Activated T-cell treated with anti-CD3 and anti-CD28 coated beads, Interleukin-2, amount 50 U/mL, for 4 hours (primary cell): Measurements from ENCODE around the gene POMZP3. TPM values are rescaled to one million over a fixed set of nuclear protein-coding genes. Genes with fewer than 3 reads are reported as not detected.
"Not testable (repeated sequence)": the region's sequence is repeated elsewhere in the genome, so short reads cannot be mapped to it uniquely, and the experiment has no call there.

Experiments
- ATAC-seq, 2 donors: fragments of 200-7000 bp; cut with Tn5 transposase; one replicate each; pipeline ENCODE4 v1.10.0; 2021
- DNase-seq: peaks from one replicate; pipeline ENCODE4 v3.0.0-alpha.2; 2020
- H3K27me3 Mint-ChIP-seq: one replicate; pipeline ENCODE4 v1.8.0; 2021; ENCODE audit warnings: low read depth, mixed read lengths
- H3K36me3 Mint-ChIP-seq: one replicate; pipeline ENCODE4 v1.8.0; 2022; ENCODE audit warnings: mixed read lengths; ENCODE audit not compliant: insufficient read depth
- H3K4me1 Mint-ChIP-seq: one replicate; pipeline ENCODE4 v1.8.0; 2021; ENCODE audit warnings: low read depth, mixed read lengths
- H3K4me3 Mint-ChIP-seq: one replicate; pipeline ENCODE4 v1.8.0; 2021; ENCODE audit warnings: mild to moderate bottlenecking, moderate library complexity, mixed read lengths
- H3K9me3 Mint-ChIP-seq: one replicate; pipeline ENCODE4 v1.8.0; 2021; ENCODE audit warnings: mixed read lengths
- total RNA-seq, 3 donors: library from RNA; stranded (reverse); gene quantifications; one replicate each; pipeline ENCODE4 v1.2.1, GENCODE V29; 2021

The POMZP3 gene
- total RNA-seq: 10 to 100 TPM; 10.9 to 45.2 (median 27.2) TPM

DNA sequence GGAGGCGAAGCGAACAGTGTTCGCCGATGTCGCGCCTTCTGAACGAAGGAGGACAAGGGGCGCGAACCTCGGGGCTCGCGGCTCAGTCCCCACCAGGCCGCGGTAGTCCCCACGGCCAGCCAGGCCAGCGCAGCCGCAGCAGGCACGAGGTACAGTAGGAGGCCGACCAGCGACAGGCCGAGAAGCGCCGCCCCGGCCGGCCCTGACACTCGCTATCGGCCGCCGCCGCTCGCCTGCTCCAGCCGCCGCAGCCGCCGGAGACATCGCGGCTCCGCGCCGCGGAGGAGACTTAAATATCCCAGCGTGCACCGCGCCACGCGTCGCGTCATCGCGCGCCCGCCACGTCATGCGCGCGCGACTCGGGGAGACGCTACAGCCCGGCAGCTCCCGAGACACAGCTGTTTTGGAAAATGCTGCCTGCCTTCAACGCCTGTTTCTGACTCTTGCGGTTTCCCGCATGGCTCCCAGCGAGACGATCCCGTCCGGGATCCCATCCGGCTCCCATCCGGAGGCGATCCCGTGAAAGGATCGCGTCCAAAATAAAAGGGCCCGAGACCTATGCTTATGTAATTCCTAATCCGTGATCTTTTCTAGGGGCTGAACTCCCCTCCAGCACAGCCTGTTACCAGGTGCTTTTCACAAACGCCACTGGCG, at the start of gene POMZP3:
Gene POMZP3, minus strand, starts transcription at position 291 of the 654 bp plus-strand sequence. CDS start 1,215 bp downstream, outside the sequence.
- not testable (repeated sequence) for H3K9me3 Mint-ChIP-seq, H3K27me3 Mint-ChIP-seq, H3K4me1 Mint-ChIP-seq
- peak; percentile 17 for DNase-seq
- Mint-ChIP-seq H3K36me3 (peaks cover 11% of the 10 kb centered on the region), H3K4me3 (peak within 1 kb of the TSS; percentile 95)
- ATAC-seq: peak; percentile 90 to 91

DNA sequence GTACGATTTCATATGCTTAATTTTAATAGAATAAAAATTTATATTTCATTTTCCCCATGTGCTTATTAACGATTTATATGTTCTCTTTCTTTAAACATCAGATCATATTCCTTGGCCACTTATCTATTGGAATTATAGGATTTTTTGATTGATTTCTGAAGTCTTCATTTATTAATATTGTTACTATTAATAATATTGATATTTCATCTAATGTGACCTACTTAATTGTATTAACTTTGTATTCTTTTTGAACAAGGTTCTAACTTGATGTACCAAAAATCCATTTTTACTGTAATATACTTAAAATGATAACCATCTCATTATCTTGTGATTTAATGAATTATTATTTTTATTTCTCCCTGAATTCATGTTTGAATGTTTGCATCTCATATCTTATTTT, 48.7 kb upstream of the POMZP3 start:
- DNase-seq, ATAC-seq, H3K4me3 Mint-ChIP-seq, H3K36me3 Mint-ChIP-seq, H3K4me1 Mint-ChIP-seq, H3K9me3 Mint-ChIP-seq: not testable (repeated sequence)
- H3K27me3 Mint-ChIP-seq: peaks cover 29% of the 10 kb centered on the region

GRCh38 chr7:76673346-76673745, 46.3 kb upstream of the POMZP3 start:
- not testable (repeated sequence) for H3K4me3 Mint-ChIP-seq, H3K9me3 Mint-ChIP-seq, H3K4me1 Mint-ChIP-seq, H3K36me3 Mint-ChIP-seq, ATAC-seq, DNase-seq
- H3K27me3 Mint-ChIP-seq: peaks cover 15% of the 10 kb centered on the region

- H3K4me3 Mint-ChIP-seq, ATAC-seq, H3K4me1 Mint-ChIP-seq, H3K9me3 Mint-ChIP-seq, H3K27me3 Mint-ChIP-seq, DNase-seq, H3K36me3 Mint-ChIP-seq: not testable (repeated sequence)
Observed at GRCh38 chr7:76659212-76659611, 32.1 kb upstream of the POMZP3 start.

DNA sequence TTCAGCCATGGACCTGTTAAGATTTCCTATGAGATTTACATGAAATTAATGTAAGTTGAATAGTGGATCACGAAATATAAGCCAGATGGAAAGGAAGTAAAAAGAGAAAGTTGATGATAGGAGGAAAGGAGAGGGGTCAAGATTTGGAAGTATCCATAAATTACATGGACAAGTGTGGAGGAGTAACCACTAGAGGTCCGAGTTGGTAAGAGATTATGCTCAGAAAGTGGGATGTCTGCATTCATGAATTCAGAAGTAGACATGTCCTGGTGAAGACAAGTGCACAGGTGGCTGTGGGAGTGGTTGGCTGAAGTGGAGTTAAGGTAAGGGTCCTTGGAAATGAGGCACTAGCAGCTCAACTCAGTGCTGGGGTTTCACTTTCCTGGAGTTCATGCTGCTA, 29.3 kb upstream of the POMZP3 start:
- not testable (repeated sequence) for H3K4me3 Mint-ChIP-seq, H3K4me1 Mint-ChIP-seq, H3K36me3 Mint-ChIP-seq, H3K27me3 Mint-ChIP-seq, DNase-seq, H3K9me3 Mint-ChIP-seq, ATAC-seq

DNA sequence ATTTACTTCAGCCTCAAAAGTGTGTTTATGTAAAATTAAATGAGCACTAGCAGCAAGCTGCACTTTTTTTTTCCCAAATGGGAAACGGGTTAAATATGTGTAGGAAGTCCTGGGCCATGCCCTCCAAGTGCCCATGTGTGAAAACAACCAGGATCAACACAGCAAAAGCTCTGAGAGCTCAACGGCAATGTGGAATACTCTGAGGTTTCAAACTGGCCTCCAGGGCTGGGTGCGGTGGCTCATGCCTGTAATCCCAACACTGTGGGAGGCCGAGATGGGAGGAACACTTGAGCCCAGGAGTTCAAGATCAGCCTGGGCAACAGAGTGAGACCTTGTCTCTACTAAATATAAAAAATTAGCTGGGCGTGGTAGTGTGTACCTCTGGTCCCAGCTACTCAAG, 15.5 kb upstream of the POMZP3 start:
- DNase-seq, ATAC-seq, H3K9me3 Mint-ChIP-seq, H3K27me3 Mint-ChIP-seq, H3K36me3 Mint-ChIP-seq, H3K4me3 Mint-ChIP-seq, H3K4me1 Mint-ChIP-seq: not testable (repeated sequence)

- not testable (repeated sequence) for H3K36me3 Mint-ChIP-seq, H3K9me3 Mint-ChIP-seq, H3K27me3 Mint-ChIP-seq, DNase-seq, H3K4me3 Mint-ChIP-seq, H3K4me1 Mint-ChIP-seq
- ATAC-seq: peak; percentile 87 to 88
Observed at GRCh38 chr7:76637061-76637691, 10.1 kb upstream of the POMZP3 start.

DNA sequence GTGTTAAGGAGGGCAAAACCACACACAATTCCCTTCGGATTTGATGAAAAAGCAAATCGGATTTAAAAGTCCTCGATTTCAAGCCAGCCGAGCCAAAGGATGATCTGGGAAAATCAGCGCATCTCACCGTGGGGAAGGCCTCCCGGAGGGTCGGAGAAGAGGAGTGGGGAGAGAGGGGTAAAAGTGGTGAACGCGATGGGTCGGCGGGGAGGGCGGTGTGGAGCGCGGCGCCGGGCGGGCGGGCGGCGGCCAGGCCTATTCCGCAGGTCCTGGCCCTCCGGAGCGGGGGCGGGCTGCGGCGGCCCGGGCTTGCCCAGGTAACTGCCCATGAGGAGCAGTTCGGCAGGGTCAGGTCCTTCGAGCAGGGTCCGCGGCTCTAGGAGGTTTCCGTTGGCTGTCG, 498 bp downstream of the POMZP3 start:
- not testable (repeated sequence) for H3K27me3 Mint-ChIP-seq, H3K9me3 Mint-ChIP-seq, DNase-seq, H3K4me1 Mint-ChIP-seq
- H3K4me3 Mint-ChIP-seq: peak overlapping the region; percentile 95
- peak; percentile 56 to 59 for ATAC-seq
- peaks cover 11% of the 10 kb centered on the region for H3K36me3 Mint-ChIP-seq

DNA sequence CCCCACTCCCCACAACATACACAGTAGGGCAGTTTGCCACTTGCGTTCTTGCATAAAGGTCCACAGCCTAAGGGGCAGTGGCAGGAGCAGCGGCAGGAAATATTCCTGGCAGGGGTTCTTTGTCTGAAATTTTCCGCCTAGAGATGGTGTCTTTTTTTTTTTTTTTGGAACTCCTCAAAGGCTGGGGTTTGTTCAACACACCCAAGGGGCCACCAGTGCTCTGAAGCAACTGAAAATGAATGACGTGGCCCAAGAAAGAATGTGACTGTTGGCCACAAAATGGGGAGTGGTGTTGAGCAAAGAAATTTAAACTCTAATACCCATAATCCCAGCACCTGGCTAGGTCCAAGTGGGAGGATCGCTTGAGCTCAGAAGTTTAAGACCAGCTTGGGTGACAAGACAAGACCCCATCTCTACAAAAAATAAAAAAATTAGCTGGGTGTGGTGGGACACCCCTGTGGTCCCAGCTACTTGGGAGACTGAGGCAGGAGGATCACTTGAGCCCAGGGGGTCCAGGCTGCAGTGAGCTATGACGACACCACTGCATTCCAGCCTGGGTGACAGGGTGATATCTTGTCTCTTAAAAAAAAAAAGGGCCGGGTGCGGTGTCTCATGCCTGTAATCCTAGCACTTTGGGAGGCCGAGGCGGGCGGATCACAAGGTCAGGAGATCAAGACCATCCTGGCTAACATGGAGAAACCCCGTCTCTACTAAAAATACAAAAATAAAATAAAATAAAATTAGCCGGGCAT, 7.5 kb downstream of the POMZP3 start:
- H3K9me3 Mint-ChIP-seq, H3K27me3 Mint-ChIP-seq, H3K36me3 Mint-ChIP-seq, DNase-seq, ATAC-seq, H3K4me1 Mint-ChIP-seq, H3K4me3 Mint-ChIP-seq: not testable (repeated sequence)

DNA sequence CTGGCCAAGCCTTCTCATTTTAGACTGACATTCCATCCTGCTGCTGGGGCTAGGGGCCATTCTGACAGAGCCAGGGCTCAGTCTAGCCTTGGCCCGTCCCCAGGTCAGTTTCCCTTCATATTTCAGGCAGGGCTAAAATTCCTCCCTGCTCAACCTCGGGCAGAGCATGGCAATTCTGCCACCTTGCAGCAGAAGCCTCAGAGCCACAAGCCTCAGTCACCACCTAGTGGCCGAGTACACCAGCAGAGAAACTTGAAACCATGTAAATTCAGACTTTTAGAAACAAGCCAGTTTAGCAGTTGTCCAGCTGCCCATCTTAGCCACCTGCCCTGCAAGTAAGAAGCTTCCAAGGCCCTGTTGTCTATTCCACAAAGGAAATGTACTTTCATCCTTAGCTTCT, 13.3 kb downstream of the POMZP3 start:
- not testable (repeated sequence) for ATAC-seq, H3K27me3 Mint-ChIP-seq, H3K36me3 Mint-ChIP-seq, H3K4me1 Mint-ChIP-seq, H3K4me3 Mint-ChIP-seq, H3K9me3 Mint-ChIP-seq, DNase-seq

GRCh38 chr7:76612232-76612631, 14.8 kb downstream of the POMZP3 start:
- H3K9me3 Mint-ChIP-seq, H3K27me3 Mint-ChIP-seq, H3K4me1 Mint-ChIP-seq, H3K4me3 Mint-ChIP-seq, ATAC-seq, DNase-seq, H3K36me3 Mint-ChIP-seq: not testable (repeated sequence)

GRCh38 chr7:76609864-76610263, 17.2 kb downstream of the POMZP3 start:
- H3K36me3 Mint-ChIP-seq, H3K9me3 Mint-ChIP-seq, H3K27me3 Mint-ChIP-seq, DNase-seq, H3K4me3 Mint-ChIP-seq: not testable (repeated sequence)
- peak; percentile 51 to 52 for ATAC-seq
- H3K4me1 Mint-ChIP-seq: peaks cover 10% of the 10 kb centered on the region

GRCh38 chr7:76608469-76608868, 18.6 kb downstream of the POMZP3 start:
- H3K4me1 Mint-ChIP-seq: peaks cover 10% of the 10 kb centered on the region
- not testable (repeated sequence) for H3K36me3 Mint-ChIP-seq, H3K4me3 Mint-ChIP-seq, H3K27me3 Mint-ChIP-seq, H3K9me3 Mint-ChIP-seq, ATAC-seq, DNase-seq

DNA sequence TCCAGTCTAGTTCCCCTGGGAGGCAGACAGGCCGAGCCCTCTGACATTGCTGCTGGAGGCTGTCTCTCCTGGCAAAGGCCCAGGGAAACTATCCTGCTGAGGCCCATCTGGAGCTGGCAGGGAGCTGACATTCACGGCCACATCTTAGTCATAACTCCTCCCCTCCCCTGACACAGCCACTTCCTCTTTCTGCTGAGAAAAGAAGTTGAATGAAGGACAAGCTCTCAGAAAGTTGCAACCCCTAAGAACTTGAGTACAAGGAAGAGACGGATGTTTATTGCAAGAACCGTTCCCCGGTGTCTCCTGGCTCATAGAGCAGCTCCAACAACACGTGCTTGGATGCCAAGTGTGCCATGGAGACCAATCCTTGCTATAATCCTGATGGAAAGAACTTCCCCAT, 21.1 kb downstream of the POMZP3 start:
- ATAC-seq (peak; percentile 96 to 97), DNase-seq (peak; percentile 47)
- not testable (repeated sequence) for H3K27me3 Mint-ChIP-seq, H3K4me3 Mint-ChIP-seq, H3K9me3 Mint-ChIP-seq, H3K36me3 Mint-ChIP-seq
- peaks cover 10% of the 10 kb centered on the region for H3K4me1 Mint-ChIP-seq

GRCh38 chr7:76600650-76601049, 26.4 kb downstream of the POMZP3 start:
- ATAC-seq, H3K9me3 Mint-ChIP-seq, DNase-seq, H3K36me3 Mint-ChIP-seq, H3K27me3 Mint-ChIP-seq, H3K4me3 Mint-ChIP-seq: not testable (repeated sequence)
- H3K4me1 Mint-ChIP-seq: peaks cover 34% of the 10 kb centered on the region
